GM18498 (cell line): ENCODE data around the gene TSEN34.
A peak's percentile ranks its signal among the peaks of the same experiment; 100 is the strongest.
"Not testable (repeated sequence)": the region's sequence is repeated elsewhere in the genome, so short reads cannot be mapped to it uniquely, and the experiment has no call there.

Experiments used
- ATAC-seq: cut with Tn5 transposase; IDR thresholded peaks from one replicate; pipeline ENCODE4 v1.9.1; 2021; ENCODE audit warnings: mild to moderate bottlenecking, moderate library complexity; ENCODE audit not compliant: unreplicated experiment

The TSEN34 gene

GRCh38 chr19:54183431-54183830 is 7.7 kb upstream of the TSEN34 start:
- ATAC-seq, result no peak

- no peak for ATAC-seq
Observed at GRCh38 chr19:54186351-54186750, 4.8 kb upstream of the TSEN34 start.

- ATAC-seq, result no peak
Observed at GRCh38 chr19:54186934-54187381, 4.2 kb upstream of the TSEN34 start.

GRCh38 chr19:54188215-54188871 is 2.8 kb upstream of the TSEN34 start:
- ATAC-seq, result no peak

- peak; percentile 23 for ATAC-seq
Observed at GRCh38 chr19:54189145-54189734, 1.9 kb upstream of the TSEN34 start, which contains the start of gene MBOAT7. TSS of gene MBOAT7 (minus strand) at chr19:54189580. CDS start at chr19:54188508, 1,072 bp downstream.

- ATAC-seq, result peak; percentile 51
Observed at GRCh38 chr19:54189735-54190502, 1.2 kb upstream of the TSEN34 start.

GRCh38 chr19:54190503-54191010 is 551 bp upstream of the TSEN34 start:
- peak; percentile 47 for ATAC-seq

GRCh38 chr19:54191811-54192453 is 824 bp downstream of the TSEN34 start:
- no peak for ATAC-seq

- no peak for ATAC-seq
Observed at GRCh38 chr19:54193011-54193410, 1.9 kb downstream of the TSEN34 start.

- ATAC-seq, result not testable (repeated sequence)
Observed at GRCh38 chr19:54194463-54194862, 3.4 kb downstream of the TSEN34 start.

- no peak for ATAC-seq
Observed at GRCh38 chr19:54196536-54196935, 5.4 kb downstream of the TSEN34 start.

- no peak for ATAC-seq
Observed at GRCh38 chr19:54197121-54197520, 6.0 kb downstream of the TSEN34 start.

- no peak for ATAC-seq
Observed at GRCh38 chr19:54199401-54199800, 8.3 kb downstream of the TSEN34 start.

- ATAC-seq, result no peak
Observed at GRCh38 chr19:54201172-54201701, 10.1 kb downstream of the TSEN34 start.

GRCh38 chr19:54201980-54202379 is 10.9 kb downstream of the TSEN34 start:
- no peak for ATAC-seq

GRCh38 chr19:54203151-54203611 is 12.1 kb downstream of the TSEN34 start:
- no peak for ATAC-seq

GRCh38 chr19:54204767-54205468 is 13.8 kb downstream of the TSEN34 start:
- ATAC-seq, result no peak

- no peak for ATAC-seq
Observed at GRCh38 chr19:54206030-54206830, 15.1 kb downstream of the TSEN34 start.

- ATAC-seq, result no peak
Observed at GRCh38 chr19:54206831-54207177, 15.7 kb downstream of the TSEN34 start.
